ENCODE results near the gene SCUBE3.
A peak's percentile ranks its signal among the peaks of the same experiment; 100 is the strongest.

The SCUBE3 gene

DNA sequence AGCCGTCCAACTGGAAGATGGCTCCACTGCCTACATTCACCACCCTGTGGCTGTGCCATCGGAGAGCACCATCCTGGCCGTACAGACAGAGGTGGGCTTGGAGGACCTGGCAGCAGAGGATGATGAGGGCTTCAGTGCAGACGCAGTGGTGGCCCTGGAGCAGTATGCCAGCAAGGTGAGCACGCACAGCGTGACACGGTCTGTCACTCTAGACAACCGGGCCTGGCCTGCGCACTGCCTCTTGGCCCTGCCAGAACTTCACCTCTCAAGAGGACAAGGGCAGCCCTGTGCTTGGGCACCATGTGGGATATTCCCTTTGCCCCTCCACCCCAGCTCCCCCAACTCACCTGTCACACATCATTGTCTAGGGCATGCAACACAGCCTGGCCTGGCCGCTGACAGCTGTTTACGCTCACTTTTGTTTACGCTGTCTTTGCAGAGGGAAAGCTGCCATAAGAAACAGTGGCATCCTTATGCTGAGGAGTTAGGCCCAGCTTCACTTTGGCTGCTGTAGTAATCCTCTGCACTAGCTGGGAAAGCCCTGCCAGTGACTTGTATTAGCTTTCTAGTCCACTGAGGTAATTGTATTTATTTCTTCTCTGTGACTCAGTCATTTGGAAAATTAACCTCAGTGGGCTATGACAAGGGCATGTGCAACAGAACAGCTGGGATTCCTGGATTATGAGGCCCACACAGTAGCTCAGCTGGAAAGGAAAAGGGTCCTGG lies 74.1 kb downstream of the SCUBE3 start:
- TF ChIP-seq POLR2AphosphoS5 (IDR thresholded peaks at IDR 0.05; ENCODE audit: low read depth, low read length) = no peak
- no peak for TF ChIP-seq POU2F2 (IDR thresholded peaks at IDR 0.05; ENCODE audit: low read depth, low read length)
- TF ChIP-seq POLR2A (IDR thresholded peaks at IDR 0.05; ENCODE audit: low read depth, low read length) = no peak
- TF ChIP-seq SPI1 (IDR thresholded peaks at IDR 0.05; ENCODE audit: low read depth, low read length) = no peak
- TF ChIP-seq PAX5 (IDR thresholded peaks at IDR 0.05; ENCODE audit: insufficient read depth, low read length, severe bottlenecking) = no peak
- no peak for TF ChIP-seq TAF1 (IDR thresholded peaks at IDR 0.05; ENCODE audit: low read depth, low read length)
- FAIRE-seq (no peak), DNase-seq (ENCODE audit: insufficient read length, low spot score) (no peak)

- FAIRE-seq (no peak), DNase-seq (ENCODE audit: insufficient read length, low spot score) (no peak)
- TF ChIP-seq PAX5 (IDR thresholded peaks at IDR 0.05; ENCODE audit: insufficient read depth, low read length, severe bottlenecking) (no peak), POLR2A (IDR thresholded peaks at IDR 0.05; ENCODE audit: low read depth, low read length) (no peak), POU2F2 (IDR thresholded peaks at IDR 0.05; ENCODE audit: low read depth, low read length) (no peak), TAF1 (IDR thresholded peaks at IDR 0.05; ENCODE audit: low read depth, low read length) (no peak), SPI1 (IDR thresholded peaks at IDR 0.05; ENCODE audit: low read depth, low read length) (no peak), POLR2AphosphoS5 (IDR thresholded peaks at IDR 0.05; ENCODE audit: low read depth, low read length) (no peak)
Observed at GRCh38 chr6:35288834-35289233, 75.1 kb downstream of the SCUBE3 start.

DNA sequence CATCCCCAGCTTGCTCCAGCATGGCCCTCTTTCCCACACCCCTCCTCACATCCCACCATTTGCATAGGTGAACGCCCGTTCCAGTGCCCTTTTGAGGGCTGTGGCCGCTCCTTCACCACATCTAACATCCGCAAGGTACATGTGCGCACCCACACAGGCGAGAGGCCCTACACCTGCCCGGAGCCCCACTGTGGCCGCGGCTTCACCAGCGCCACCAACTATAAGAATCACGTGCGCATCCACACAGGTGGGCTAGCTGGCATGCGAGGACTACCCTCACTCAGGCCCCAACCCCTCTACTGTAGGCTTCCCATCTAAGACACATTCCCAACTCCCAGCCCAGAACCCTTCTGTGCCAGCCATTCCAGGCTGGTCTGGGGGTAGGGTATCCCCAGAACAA lies 77.7 kb downstream of the SCUBE3 start:
- no peak for DNase-seq (ENCODE audit: insufficient read length, low spot score)
- FAIRE-seq = no peak

GRCh38 chr6:35292494-35292893 lies 78.7 kb downstream of the SCUBE3 start:
- TF ChIP-seq PAX5 (IDR thresholded peaks at IDR 0.05; ENCODE audit: insufficient read depth, low read length, severe bottlenecking) (no peak), SPI1 (IDR thresholded peaks at IDR 0.05; ENCODE audit: low read depth, low read length) (no peak), POU2F2 (IDR thresholded peaks at IDR 0.05; ENCODE audit: low read depth, low read length) (no peak), TAF1 (IDR thresholded peaks at IDR 0.05; ENCODE audit: low read depth, low read length) (no peak), POLR2A (IDR thresholded peaks at IDR 0.05; ENCODE audit: low read depth, low read length) (no peak), POLR2AphosphoS5 (IDR thresholded peaks at IDR 0.05; ENCODE audit: low read depth, low read length) (no peak)
- no peak for FAIRE-seq
- DNase-seq (ENCODE audit: insufficient read length, low spot score) = no peak

More for the DNA sequence above, 77.7 kb downstream of the SCUBE3 start:
- TF ChIP-seq PAX5 (IDR thresholded peaks at IDR 0.05; ENCODE audit: insufficient read depth, low read length, severe bottlenecking) = no peak
- TF ChIP-seq POU2F2 (IDR thresholded peaks at IDR 0.05; ENCODE audit: low read depth, low read length) = no peak
- no peak for TF ChIP-seq TAF1 (IDR thresholded peaks at IDR 0.05; ENCODE audit: low read depth, low read length)
- no peak for TF ChIP-seq SPI1 (IDR thresholded peaks at IDR 0.05; ENCODE audit: low read depth, low read length)

DNA sequence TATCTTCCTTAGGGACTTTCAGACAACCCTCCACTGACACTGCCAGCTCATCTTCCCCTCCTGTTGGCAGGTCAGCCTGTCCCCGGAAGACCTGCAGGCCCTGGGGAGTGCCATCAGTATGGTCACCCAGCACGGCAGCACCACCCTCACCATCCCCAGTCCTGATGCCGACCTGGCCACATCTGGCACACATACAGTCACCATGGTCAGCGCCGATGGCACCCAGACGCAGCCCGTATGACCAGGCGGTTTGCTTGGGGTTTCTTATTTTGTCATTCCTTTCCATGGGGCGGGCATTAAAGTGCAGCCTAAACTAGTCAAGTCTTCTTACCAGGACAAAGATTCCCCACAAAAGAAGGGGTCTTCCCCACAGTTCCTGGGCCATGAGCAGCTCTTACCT lies 79.9 kb downstream of the SCUBE3 start:
- no peak for FAIRE-seq
- DNase-seq (ENCODE audit: insufficient read length, low spot score) = no peak
- TF ChIP-seq POLR2AphosphoS5 (IDR thresholded peaks at IDR 0.05; ENCODE audit: low read depth, low read length) (no peak), TAF1 (IDR thresholded peaks at IDR 0.05; ENCODE audit: low read depth, low read length) (no peak), POU2F2 (IDR thresholded peaks at IDR 0.05; ENCODE audit: low read depth, low read length) (no peak), PAX5 (IDR thresholded peaks at IDR 0.05; ENCODE audit: insufficient read depth, low read length, severe bottlenecking) (no peak), SPI1 (IDR thresholded peaks at IDR 0.05; ENCODE audit: low read depth, low read length) (no peak), POLR2A (IDR thresholded peaks at IDR 0.05; ENCODE audit: low read depth, low read length) (no peak)

DNA sequence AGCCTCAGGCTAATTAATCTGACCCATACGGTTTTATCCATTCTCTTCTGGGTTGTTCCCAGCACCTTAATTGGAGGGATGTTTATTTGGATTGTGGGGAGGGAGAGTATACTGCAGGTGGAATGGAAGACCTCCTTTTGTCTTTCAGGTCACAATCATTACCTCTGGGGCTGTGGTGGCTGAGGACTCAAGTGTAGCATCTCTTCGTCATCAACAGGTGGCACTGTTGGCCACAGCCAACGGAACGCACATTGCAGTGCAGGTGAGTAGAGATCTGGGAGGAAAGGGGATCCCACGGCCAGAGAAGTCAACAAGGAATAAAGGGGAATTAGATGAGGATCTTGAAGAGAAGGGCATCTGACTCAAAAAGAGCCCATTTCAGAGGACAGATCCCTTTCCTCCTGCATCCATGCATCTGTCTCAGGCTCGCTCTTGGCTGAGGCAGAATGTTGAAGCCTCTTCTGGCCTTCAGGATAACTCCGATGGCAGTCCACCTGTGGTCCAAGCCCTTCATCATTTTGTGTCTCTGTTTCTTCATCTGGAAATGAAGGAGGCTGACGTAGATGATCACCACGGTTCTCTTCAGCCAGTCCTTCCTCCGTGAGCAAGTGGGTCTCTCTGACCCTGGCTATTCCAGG lies 80.7 kb downstream of the SCUBE3 start:
- TF ChIP-seq POLR2A (IDR thresholded peaks at IDR 0.05; ENCODE audit: low read depth, low read length) (no peak), PAX5 (IDR thresholded peaks at IDR 0.05; ENCODE audit: insufficient read depth, low read length, severe bottlenecking) (no peak), SPI1 (IDR thresholded peaks at IDR 0.05; ENCODE audit: low read depth, low read length) (no peak), POU2F2 (IDR thresholded peaks at IDR 0.05; ENCODE audit: low read depth, low read length) (no peak)
- FAIRE-seq = peak; percentile 96
- peak; percentile 61 for DNase-seq (ENCODE audit: insufficient read length, low spot score)

GRCh38 chr6:35295036-35295435 lies 81.3 kb downstream of the SCUBE3 start:
- no peak for DNase-seq (ENCODE audit: insufficient read length, low spot score)
- FAIRE-seq = no peak
- TF ChIP-seq PAX5 (IDR thresholded peaks at IDR 0.05; ENCODE audit: insufficient read depth, low read length, severe bottlenecking) = no peak
- TF ChIP-seq POLR2A (IDR thresholded peaks at IDR 0.05; ENCODE audit: low read depth, low read length) = no peak
- TF ChIP-seq POU2F2 (IDR thresholded peaks at IDR 0.05; ENCODE audit: low read depth, low read length) = no peak
- TF ChIP-seq TAF1 (IDR thresholded peaks at IDR 0.05; ENCODE audit: low read depth, low read length) = no peak
- no peak for TF ChIP-seq SPI1 (IDR thresholded peaks at IDR 0.05; ENCODE audit: low read depth, low read length)

DNA sequence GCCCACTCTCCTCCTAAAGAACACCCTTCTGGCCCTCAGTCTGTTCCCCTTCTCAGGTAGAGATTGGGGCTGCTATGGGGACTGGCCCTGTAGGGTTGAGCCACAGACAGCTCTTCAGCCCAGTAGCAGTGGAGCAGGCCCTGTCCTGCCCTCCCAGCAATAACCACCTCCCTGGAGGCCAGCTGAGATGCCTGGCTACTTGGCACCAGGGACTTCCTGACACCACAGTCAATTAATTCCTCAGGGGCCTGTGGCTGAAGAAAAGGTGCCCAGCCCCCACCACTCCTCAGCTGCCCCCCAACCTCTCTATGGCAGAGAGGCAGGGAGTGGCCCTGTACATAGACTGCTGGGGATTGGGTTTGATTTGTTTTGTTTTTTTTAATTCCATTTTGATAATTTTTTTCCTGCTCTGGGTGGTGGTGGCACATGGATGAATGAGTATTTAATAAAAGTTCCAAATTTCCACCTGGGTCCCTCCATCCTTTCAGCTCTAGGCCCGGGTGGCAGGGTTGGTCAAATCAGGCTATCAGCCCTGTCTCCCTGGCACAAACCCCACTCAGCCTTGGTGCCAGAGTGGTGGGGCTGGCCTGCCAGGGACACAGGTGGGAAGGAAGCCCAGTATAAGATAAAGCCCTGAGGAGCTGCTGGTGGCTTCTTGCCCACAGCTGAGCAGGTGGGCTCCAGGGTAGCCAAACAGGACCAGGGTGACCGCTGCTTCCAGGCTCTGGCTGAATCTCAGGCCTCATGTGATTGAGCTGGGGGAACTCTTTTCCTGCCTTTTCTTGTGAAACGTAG lies 82.0 kb downstream of the SCUBE3 start:
- TF ChIP-seq POU2F2 (IDR thresholded peaks at IDR 0.05; ENCODE audit: low read depth, low read length) = no peak
- no peak for TF ChIP-seq SPI1 (IDR thresholded peaks at IDR 0.05; ENCODE audit: low read depth, low read length)
- no peak for TF ChIP-seq TAF1 (IDR thresholded peaks at IDR 0.05; ENCODE audit: low read depth, low read length)
- TF ChIP-seq PAX5 (IDR thresholded peaks at IDR 0.05; ENCODE audit: insufficient read depth, low read length, severe bottlenecking) = no peak
- no peak for TF ChIP-seq POLR2AphosphoS5 (IDR thresholded peaks at IDR 0.05; ENCODE audit: low read depth, low read length)
- no peak for TF ChIP-seq POLR2A (IDR thresholded peaks at IDR 0.05; ENCODE audit: low read depth, low read length)
- FAIRE-seq = no peak

DNA sequence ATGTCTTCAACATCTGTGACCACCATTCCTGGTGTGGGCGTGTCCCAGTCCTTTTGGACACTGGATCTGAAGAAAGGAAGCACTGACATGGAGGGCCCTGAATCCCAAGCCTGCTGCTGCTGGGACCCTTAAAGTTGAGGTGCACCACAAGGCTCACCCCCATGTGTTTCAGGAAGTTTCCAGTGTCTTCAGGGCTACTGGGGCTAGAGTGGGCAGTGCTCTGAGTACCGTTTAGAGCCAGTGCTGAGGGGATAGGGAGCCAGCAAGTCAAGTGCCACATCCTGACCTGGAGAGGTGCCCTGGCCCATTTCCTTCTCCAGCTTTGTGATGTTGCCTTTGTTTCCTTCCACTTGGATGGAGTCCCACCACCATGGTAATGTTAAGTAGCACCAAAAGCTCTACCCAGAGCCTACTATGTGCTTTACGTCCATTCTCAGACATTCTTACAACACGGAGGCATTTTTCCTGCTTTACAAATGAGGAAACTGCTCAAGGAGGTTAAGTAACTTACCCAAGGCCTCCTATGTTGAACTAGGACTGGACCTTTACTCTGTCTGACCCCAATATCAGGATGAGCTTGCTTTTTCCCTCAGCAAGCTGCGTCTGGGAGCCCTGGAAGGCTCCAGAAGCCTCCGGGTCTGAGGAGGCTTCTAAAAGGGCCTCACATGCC lies 83.3 kb downstream of the SCUBE3 start:
- TF ChIP-seq TAF1 (IDR thresholded peaks at IDR 0.05; ENCODE audit: low read depth, low read length) (no peak), POLR2AphosphoS5 (IDR thresholded peaks at IDR 0.05; ENCODE audit: low read depth, low read length) (no peak), SPI1 (IDR thresholded peaks at IDR 0.05; ENCODE audit: low read depth, low read length) (no peak), POU2F2 (IDR thresholded peaks at IDR 0.05; ENCODE audit: low read depth, low read length) (no peak), POLR2A (IDR thresholded peaks at IDR 0.05; ENCODE audit: low read depth, low read length) (no peak), PAX5 (IDR thresholded peaks at IDR 0.05; ENCODE audit: insufficient read depth, low read length, severe bottlenecking) (no peak)
- FAIRE-seq (peak; percentile 5), DNase-seq (ENCODE audit: insufficient read length, low spot score) (no peak)

More for the DNA sequence above, 82.0 kb downstream of the SCUBE3 start:
- no peak for DNase-seq (ENCODE audit: insufficient read length, low spot score)

Data from GM12891 (cell line).